ENCODE measurements around the gene GRIK4.

Gene GRIK4

DNA sequence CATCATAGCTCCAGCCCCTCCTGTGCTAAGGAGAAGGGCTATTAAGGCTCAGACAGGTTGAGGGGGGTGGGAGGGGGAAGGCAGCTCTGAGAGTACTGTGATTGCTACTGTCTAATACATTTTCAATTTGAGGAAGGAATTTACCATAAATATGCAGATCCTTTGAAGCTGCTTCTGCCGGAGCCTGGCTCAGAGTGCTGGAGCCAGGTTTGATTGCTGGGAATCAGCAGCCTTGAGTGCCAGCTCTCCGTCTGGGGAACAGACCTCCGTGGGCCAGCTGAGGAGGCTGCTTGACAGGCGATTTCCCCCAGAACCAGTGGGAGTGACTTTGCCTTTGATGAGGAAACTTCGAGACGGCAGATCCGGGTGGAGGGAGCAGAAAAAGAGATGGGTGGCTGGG, 370.6 kb downstream of the GRIK4 start:
- DNase-seq (ENCODE audit: low spot score), result no peak

- no peak for DNase-seq (ENCODE audit: low spot score)
These were observed 372.0 kb downstream of the GRIK4 start for GRCh38 chr11:120883404-120884080.

GRCh38 chr11:120884154-120885020, 372.8 kb downstream of the GRIK4 start:
- DNase-seq (ENCODE audit: low spot score), result no peak

DNA sequence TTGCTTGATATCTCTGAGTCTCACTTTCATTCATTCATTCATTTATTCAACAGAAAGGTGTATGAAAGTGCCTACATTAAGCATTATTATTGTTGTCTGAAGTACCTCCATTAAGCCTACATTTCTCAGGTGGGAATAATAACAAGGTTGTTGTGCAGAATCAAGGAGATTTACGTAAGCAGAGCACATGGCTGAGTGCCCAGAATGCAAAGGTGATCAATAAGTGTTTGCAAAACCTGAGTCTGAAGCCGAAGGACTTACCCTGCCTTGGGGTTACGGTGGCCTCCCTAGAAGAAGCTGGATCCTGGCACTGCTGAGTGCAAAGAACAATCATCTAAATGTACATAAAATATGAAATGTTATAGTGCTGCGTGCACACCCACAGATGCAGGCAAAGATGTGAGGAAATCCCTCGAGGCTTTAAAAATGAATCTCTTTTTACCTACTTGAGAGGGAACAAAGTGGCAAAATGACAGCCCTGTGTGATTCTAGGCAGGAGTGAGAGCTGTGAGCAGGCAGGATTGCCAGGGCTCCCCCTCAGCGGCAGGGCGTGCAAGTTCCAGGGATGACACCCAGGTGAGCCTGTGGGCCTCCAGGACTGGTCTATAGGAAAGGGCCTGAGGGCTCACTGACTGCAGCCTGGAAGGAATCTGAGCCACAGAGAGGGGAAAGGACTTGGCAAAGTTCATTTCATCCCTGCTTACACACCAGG, 379.2 kb downstream of the GRIK4 start:
- no peak for DNase-seq (ENCODE audit: low spot score)

- no peak for DNase-seq (ENCODE audit: low spot score)
These were observed 382.1 kb downstream of the GRIK4 start for GRCh38 chr11:120893440-120894201.

DNA sequence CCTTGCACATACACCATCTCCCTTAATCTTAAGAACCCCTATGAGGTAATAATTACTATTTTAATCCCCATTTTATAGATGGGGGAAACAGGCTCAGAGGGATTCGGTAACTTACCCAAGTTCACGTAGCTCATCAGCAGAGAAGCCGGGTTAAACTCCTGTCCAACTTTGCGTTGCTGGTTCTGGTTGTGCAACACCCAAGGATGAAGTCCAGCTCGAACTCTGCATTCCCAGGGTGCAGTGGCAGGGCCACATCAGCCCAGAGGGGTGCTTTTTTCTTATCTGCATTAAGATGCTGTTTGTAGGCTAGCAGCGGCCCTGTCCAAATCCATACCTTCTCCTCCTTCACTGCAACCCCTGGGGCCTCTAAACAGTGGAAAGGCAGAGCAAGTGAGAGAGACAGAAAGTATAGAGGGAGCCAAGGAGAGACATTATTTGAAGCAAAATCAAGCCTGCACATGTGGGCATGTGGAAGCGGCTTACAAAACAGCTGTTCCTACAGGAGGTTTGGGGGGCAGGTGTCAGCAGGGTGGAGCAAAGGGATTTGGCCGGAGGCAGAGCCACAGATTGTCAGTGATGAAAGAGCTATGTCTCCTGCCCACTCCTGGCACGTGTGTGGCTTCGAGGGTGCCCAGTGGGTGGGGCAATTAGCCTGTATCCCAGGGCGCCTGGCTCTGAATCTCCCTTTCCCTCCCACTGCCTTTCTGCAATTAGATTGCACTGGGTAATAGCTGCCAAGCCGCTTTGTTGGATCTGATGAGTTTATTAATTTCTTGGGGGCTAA, 382.8 kb downstream of the GRIK4 start:
- DNase-seq (ENCODE audit: low spot score), result peak; percentile 76

DNA sequence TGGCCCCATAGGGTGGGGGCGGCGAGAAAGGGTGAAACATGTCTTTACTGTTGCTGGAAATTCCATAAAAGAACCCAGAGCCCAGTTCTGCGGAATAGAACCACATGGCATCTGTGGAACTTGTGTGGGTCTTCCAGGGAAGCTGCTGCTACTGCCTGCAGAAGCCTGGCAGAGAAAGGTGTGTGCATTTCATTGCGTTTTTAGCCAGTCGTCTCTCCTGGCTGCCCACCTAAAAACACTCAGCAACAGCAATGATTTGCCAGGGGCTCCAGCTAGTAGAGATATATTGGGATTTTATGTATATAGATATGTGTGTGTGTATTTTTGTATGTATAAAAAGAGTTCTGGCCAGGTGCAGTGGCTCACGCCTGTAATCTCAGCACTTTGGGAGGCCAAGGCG, 385.1 kb downstream of the GRIK4 start:
- no peak for DNase-seq (ENCODE audit: low spot score)

DNA sequence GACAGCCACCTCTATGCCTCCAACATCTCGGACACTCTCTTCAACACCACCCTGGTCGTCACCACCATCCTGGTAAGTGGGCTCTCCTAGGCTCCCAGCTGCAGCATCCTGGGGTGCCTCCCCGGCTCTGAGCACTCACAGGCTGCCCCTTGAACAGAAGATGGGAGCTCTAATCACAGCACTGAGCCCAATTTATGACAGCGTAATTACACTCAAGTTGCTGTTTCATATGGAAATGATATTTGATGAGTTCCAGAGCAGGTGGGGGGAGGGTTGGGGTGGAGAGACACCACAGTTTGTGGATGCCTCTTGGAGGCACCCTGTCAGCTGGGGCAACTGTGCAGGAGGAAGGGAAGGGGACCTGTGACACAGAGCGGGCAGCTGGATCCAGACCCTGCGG, 387.0 kb downstream of the GRIK4 start:
- DNase-seq (ENCODE audit: low spot score), result no peak

GRCh38 chr11:120899720-120900119, 388.2 kb downstream of the GRIK4 start:
- DNase-seq (ENCODE audit: low spot score), result no peak

GRCh38 chr11:120900643-120901042, 389.1 kb downstream of the GRIK4 start:
- no peak for DNase-seq (ENCODE audit: low spot score)

- DNase-seq (ENCODE audit: low spot score), result no peak
These were observed 392.1 kb downstream of the GRIK4 start for GRCh38 chr11:120903686-120904085.

DNA sequence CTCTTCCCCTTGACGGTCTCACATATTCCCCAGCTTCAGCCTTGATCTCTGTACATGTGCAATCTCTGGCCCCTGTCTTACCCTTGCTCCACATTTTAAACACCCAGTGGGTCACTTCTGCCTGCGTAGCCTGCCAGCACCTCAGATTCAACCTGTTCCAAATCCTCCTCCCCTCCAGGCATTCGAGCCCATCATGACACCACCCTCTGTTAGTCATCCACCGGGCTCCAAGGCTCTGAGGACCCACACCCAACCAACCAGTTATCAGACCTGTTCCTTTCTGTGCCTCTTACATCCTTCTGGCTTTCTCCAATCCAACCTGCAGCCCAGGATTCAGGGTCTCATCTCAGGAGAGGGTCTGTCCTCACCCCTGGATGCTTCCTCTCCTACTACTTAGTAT, 392.6 kb downstream of the GRIK4 start:
- DNase-seq (ENCODE audit: low spot score), result no peak

- no peak for DNase-seq (ENCODE audit: low spot score)
These were observed 395.2 kb downstream of the GRIK4 start for GRCh38 chr11:120906766-120907165.

DNA sequence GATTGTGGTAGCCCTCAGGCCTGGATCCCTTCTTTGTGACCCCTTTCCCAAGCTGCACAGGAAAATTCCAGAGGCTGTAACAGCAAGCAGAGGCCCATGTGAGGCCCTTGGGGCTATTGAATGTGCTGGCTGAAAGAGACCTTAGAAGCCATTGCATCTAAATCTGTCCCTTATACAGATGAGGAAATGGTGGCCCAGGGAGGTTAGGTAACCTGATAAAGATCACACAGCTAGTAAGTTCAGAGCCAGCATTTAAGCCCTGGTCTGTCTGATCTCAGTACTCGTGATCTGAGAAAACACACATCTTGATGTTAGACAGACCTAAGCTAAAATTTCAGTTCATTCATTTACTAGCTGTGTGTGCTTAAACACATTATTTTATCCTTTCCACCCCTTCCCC, 396.4 kb downstream of the GRIK4 start:
- DNase-seq (ENCODE audit: low spot score), result no peak

- no peak for DNase-seq (ENCODE audit: low spot score)
These were observed 397.1 kb downstream of the GRIK4 start for GRCh38 chr11:120908461-120909181.

DNA sequence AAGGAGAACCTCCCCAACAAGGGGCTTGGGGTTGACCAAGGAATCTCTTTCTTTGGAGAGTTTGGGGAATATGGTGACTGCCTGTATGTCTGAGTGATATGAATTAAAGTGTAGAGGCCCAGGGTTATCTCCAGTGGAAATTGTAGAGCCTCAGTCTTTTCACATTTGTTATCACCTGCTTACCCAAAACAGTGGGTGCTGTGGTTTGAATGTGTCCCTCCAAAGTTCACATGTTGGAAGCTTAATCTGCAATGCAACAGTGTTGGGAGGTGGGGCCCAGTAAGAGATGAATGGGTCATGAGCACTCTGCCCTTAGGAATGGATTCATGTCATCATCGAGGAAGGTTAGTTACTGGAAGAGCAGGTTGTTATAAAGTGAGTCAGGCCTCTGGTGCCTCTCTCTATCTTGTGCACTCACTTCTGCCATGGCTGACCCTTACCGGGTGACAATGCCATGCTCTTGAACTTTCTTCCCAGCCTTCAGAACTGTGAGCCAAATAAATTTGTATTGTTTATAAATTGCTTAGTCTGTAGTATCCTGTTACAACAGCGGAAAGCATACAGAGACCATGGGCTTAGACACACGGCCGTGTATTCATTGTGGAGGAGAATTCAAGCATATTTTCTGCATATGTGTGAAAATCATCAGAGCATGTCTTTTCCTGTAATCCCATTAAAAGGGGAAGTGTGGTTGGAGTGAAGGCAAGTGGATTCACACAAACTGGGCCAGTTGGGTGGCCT, 398.3 kb downstream of the GRIK4 start:
- no peak for DNase-seq (ENCODE audit: low spot score)

DNA sequence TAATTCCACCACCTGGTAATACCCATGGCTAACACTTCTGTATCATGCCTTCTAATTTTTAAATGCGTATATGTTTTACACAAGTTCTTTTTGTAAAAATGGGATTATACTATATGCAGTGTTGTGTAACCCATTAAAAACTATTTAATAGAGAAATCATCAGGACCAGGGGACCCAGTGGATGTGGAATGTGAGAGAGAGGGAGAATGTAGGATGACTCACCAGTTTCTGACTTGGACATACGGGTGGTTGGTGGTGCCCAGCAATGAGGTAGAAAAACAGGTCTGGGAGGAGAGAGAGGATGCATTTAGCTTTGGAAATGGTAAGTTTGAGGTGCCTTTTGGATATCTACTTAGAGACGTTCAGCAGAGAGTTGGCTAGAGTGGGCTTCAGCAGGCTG, 400.4 kb downstream of the GRIK4 start:
- DNase-seq (ENCODE audit: low spot score), result no peak

DNA sequence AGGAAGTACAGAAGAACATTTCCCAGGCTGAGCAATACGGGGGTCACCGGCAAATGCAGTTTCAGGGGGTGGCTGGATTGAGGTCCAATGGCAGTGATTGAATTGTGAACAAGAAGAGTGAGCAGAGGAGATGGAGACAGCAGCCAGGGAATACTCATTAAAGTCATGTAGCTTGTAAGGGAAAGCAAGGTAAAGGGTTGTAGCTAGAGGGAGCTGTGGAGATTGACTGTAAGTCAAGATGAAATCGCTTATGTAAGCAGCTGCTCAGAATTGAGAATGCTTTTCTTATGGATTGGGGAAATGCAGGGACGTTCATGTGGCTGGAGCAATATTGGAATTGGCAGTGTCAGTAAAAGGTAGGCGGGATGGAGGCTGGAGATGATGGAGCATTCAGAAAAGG, 401.0 kb downstream of the GRIK4 start:
- DNase-seq (ENCODE audit: low spot score), result peak; percentile 51

DNA sequence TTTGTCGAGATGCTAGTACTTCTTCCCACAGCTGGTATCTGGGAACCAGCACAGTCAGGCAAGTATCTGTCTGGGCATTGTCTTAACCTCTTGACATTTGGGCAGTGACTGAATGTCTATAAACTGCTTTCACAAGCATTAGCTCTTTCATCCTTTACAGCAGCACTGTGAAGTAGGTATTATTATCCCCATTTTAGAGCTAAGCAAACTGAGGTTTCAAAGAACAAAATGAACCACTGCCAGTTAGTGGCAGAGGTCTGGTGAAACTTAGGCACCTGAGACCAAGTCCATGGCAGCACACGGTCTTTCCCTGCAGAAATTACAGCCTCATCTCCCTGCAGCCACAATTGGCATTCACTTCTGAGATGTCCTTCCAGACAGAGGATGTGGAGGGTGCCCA, 401.4 kb downstream of the GRIK4 start:
- no peak for DNase-seq (ENCODE audit: low spot score)

DNA sequence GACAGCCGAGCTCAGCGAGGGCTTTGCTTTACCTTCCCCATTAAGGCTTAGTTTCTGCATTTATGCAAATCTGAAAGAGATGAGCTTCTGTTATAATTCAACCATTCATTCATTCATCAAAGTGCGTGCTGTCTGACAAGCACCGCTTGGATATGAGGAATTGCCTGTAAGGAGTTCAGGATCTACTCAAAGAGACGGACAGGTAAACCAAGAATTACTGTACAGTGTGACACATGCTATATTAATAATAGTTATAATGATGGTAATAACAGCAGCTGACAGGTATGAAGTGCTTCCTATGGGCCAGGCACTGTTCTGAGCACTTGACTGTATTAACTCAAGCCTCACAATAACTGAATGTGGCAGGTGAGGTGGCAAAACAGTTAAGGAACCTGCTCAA, 402.5 kb downstream of the GRIK4 start:
- no peak for DNase-seq (ENCODE audit: low spot score)

Data from D341Med (cell line).